T-helper 1 cell treated with Interleukin-12 subunit alpha and Interleukin-12 subunit beta and Interleukin-4 antibody, amounts not matched to agents 30 ng/mL and 1 ng/mL, for 36 hours (primary cell): ENCODE data around the gene CCDC142. TPM values are rescaled to one million over a fixed set of nuclear protein-coding genes. Genes with fewer than 3 reads are reported as not detected.

Experiments used
- intact Hi-C: fragments of 100-400 bp; cut with micrococcal nuclease; formaldehyde crosslinking; loops from one replicate; pipeline ENCODE4 v1.15.1; 2024
- total RNA-seq: library from RNA; stranded (reverse); gene quantifications from 2 replicates; pipeline ENCODE4 v1.2.3, GENCODE V29; 2022

Gene CCDC142
- total RNA-seq, 1 donor from 2014 or later = 38.1 TPM

GRCh38 chr2:74514368-74515270, 31.8 kb upstream of the CCDC142 start, which contains the start of gene TLX2:
Gene TLX2, plus strand, starts transcription at chr2:74514450. Its CDS starts 357 bp downstream, at chr2:74514807.
- intact Hi-C loops = loop anchor here (1.0 kb wide), 1 partner anchor 18 kb away; no protein-coding TSS in a partner anchor

DNA sequence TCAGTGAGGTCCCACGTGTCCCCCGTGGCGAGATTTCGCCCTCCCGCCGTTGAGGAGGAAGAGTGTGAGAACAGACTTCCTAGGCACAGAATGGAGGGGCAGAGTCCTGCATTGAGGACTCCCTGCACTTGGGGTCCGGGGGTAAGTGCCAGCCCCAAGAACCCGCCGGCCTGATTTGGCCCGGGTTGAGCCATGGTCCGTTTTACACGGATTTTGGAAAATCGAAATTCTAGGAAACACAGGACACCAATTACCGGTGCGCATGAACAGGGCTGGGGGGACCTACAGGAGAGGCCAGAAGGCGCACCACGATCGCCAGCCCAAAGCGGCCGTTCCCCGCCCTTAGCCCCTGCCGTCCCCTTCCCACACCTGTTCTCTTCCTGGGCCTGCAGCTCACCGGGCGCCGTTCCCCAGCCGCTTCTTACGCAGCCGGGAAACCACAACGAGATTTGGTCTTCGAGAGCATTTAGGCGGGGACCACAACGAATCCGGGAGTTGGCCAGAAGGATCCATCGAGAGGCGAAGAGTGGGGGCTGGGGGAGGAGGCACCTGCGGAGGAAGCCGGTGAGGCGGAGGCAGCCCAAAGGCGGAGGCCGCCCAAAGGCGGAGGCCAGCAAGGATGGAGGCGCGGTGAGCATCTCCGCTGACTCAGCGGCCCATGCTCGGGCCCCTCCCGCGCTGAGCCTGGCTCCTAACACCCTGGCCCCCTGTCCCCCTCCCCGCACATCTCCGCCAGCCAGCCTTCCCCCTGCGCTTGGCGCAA, 31.0 kb upstream of the CCDC142 start:
- intact Hi-C loops = loop anchor here (1.0 kb wide), 1 partner anchor 19 kb away; no protein-coding TSS in a partner anchor

- intact Hi-C loops = no loop called here
Measured at GRCh38 chr2:74512744-74513604, 30.2 kb upstream of the CCDC142 start.

GRCh38 chr2:74511104-74511989, 28.5 kb upstream of the CCDC142 start:
- intact Hi-C loops = no loop called here

- intact Hi-C loops = no loop called here
Measured at GRCh38 chr2:74510272-74510671, 27.5 kb upstream of the CCDC142 start.

- intact Hi-C loops = loop anchor here (1.0 to 2.0 kb wide), 14 partner anchors 8 to 771 kb away; partner anchors contain the start of genes AUP1, C2orf81, DGUOK and DOK1
Measured at GRCh38 chr2:74507926-74508520, 25.2 kb upstream of the CCDC142 start.

- intact Hi-C loops = loop anchor here (1.0 to 2.0 kb wide), 14 partner anchors 9 to 770 kb away; partner anchors contain the start of genes AUP1, C2orf81, DGUOK and DOK1
Measured at GRCh38 chr2:74507145-74507925, 24.5 kb upstream of the CCDC142 start, which contains the start of gene PCGF1. Gene PCGF1, minus strand, starts transcription at chr2:74507695. Its CDS starts 27 bp downstream, at chr2:74507668.

DNA sequence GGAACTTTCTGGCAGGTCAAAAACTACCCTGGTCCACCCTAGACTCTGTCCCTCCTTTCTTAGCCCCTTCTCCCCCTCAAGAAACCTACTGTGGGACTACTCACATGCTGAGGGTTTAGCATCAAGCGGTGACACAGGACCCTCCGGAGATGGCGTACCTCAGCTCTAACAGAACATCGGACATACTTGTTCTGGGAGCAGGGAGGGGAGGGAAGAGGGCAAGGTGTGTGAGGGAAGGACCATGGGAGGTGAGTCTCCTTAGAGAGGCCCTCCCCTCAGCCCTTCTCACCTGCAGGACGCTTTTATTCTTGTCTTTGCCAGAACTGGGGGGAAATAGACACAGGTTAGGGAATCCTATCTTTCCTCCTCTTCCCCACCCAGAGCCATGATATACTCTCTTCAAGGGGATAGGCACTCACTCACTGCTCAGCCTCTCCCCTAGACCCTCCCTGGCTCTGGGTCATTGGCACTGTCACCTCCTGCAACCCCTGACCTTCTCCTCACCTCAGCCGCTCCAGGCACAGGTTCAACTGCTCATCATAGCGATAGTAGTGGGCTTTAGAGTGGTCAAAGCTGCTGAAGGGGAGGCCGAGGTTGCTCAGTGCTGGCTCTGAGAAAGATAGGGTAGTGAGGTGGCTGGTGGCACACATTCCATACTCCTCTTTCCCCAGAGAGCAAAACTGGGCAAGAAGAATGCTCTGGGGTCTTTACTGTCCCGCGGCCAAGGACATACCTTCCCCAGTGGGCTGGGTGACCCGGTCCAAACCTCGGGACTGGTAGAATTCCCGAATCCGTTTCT, 22.8 kb upstream of the CCDC142 start:
- intact Hi-C loops = loop anchor here (2.0 kb wide), 4 partner anchors 51 to 239 kb away; partner anchors contain the start of genes C2orf81, INO80B, SEMA4F and WDR54

- intact Hi-C loops = loop anchor here (5.0 kb wide), 1 partner anchor 1212 kb away; the partner anchor contains the start of gene EGR4
Measured at GRCh38 chr2:74504591-74504990, 21.8 kb upstream of the CCDC142 start.

GRCh38 chr2:74503506-74504475, 21.0 kb upstream of the CCDC142 start:
- intact Hi-C loops = loop anchor here (1.0 to 5.0 kb wide), 2 partner anchors 20 to 1211 kb away; partner anchors contain the start of genes EGR4 and TTC31

DNA sequence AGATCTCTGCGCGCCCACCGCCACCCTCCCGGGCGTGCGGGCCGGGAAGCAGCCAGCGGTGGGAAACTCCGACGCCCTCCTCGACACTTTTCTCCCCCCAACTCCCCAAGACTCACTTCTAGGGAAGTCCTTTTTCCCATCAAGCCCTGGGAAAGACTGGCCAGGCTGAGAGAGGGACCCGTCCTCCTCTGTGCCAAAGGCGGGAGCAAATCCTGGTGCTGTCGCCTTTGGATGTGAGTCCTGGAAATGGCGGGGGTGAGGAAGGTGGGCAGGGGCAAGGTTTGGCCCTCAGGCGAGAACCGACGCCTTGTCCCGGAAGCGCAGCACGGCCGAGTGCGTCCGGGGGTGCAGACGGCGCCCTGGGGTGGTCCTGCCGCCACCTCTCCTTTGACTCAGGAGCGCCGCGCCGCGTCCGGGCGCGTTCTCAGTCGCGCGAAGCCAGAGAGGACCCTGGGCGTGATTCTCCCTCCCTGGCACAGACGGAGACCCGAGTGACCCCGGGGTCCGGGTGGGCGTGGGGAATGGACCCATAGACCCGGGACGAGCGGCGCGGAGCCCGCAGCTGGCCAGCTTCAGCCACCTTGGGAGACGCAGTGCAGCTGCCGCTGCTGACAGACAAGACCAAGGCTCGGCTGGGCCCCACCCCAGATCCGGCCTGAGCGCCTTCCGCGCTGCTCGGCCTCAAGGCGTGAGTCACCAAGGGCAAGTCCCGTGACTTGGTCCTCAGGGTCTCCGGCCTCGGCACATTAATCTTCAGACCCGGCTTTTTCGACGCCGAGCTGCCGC, 20.1 kb upstream of the CCDC142 start:
- intact Hi-C loops = loop anchor here (1.0 to 5.0 kb wide), 2 partner anchors 20 to 1211 kb away; partner anchors contain the start of genes EGR4 and TTC31

- intact Hi-C loops = loop anchor here (5.0 kb wide), 1 partner anchor 1210 kb away; the partner anchor contains the start of gene EGR4
Measured at GRCh38 chr2:74502147-74502719, 19.4 kb upstream of the CCDC142 start.

DNA sequence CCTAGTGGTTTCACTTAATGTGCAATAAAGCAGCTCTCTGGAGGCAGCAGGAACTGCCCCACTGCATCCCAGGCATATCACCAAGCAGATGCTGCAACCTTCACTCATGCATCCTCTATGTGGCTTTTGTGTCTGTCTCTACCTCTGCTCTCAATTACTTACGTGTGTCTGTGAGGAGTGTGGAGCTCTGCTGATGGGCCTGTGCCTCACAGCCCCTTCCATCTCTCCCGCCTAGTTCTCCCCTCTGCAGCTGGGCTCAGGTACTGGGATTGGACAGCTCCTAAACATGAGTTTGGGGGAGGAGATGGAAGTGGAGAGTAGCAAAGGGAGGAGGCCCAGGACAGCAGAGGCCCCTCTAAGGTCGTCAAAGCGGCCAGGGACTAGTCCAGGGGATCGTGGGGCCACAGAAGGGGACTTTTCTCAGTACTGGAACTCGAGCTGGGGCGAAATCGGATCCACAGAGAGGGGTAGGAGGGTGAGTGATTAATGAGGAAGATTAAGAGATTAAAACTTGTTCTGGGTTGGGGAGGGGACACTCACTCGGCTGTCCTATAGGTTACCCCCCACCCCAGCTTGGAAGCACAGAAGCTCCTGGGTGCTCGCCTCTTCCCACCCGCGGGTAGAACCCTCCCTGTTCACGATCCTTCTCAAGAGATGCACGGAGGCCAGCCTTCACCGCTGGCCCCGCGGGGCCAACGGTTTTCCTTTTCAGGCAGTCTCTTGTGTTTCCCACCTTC, 18.7 kb upstream of the CCDC142 start:
- intact Hi-C loops = loop anchor here (5.0 kb wide), 1 partner anchor 1209 kb away; the partner anchor contains the start of gene EGR4

- intact Hi-C loops = loop anchor here (5.0 kb wide), 1 partner anchor 1208 kb away; the partner anchor contains the start of gene EGR4
Measured at GRCh38 chr2:74500578-74500946, 17.8 kb upstream of the CCDC142 start.
